Stimulated activated naive CD8-positive, alpha-beta T cell treated with anti-CD3 and anti-CD28 coated beads, Interleukin-15, Interleukin-2, amounts not matched to agents 100 U/mL and 50 U/mL, for 24 hours (primary cell): ENCODE measurements around the gene OR6C6.
"Not testable (repeated sequence)": the region's sequence is repeated elsewhere in the genome, so short reads cannot be mapped to it uniquely, and the experiment has no call there.

ENCODE experiments used
- ATAC-seq: fragments of 150-1000 bp; cut with Tn5 transposase; one replicate; pipeline ENCODE4 v1.10.0; 2021
- DNase-seq: peaks from one replicate; pipeline ENCODE4 v3.0.0; 2021

The OR6C6 gene

GRCh38 chr12:55296469-55296868, at the start of gene OR6C6:
TSS of gene OR6C6 (minus strand) at chr12:55296569. CDS start at chr12:55295232, 1,337 bp downstream.
- ATAC-seq (no peak), DNase-seq (no peak)

GRCh38 chr12:55336002-55336401, 39.6 kb upstream of the OR6C6 start:
- ATAC-seq (no peak), DNase-seq (no peak)

GRCh38 chr12:55330446-55330845, 34.1 kb upstream of the OR6C6 start, which contains the start of gene OR6C3:
TSS of gene OR6C3 (plus strand) at chr12:55330746. CDS start at chr12:55331701, 955 bp downstream.
- ATAC-seq, result no peak
- no peak for DNase-seq

- not testable (repeated sequence) for ATAC-seq, DNase-seq
Observed at GRCh38 chr12:55325801-55326200, 29.4 kb upstream of the OR6C6 start.

- DNase-seq (no peak), ATAC-seq (no peak)
Observed at GRCh38 chr12:55320201-55320600, 23.8 kb upstream of the OR6C6 start.

GRCh38 chr12:55314043-55314442, 17.7 kb upstream of the OR6C6 start, which contains the start of gene OR6C1:
TSS of gene OR6C1 (plus strand) at chr12:55314343. CDS start at chr12:55320600, 6,257 bp downstream.
- no peak for DNase-seq
- no peak for ATAC-seq

GRCh38 chr12:55289999-55290398, 6.4 kb downstream of the OR6C6 start:
- ATAC-seq, result no peak
- DNase-seq, result no peak

GRCh38 chr12:55280991-55281390, 15.4 kb downstream of the OR6C6 start:
- DNase-seq (no peak), ATAC-seq (no peak)

- ATAC-seq (no peak), DNase-seq (no peak)
Observed at GRCh38 chr12:55258303-55258702, 38.1 kb downstream of the OR6C6 start.

- ATAC-seq (no peak), DNase-seq (no peak)
Observed at GRCh38 chr12:55256831-55257230, 39.5 kb downstream of the OR6C6 start.

- no peak for ATAC-seq
- DNase-seq, result no peak
Observed at GRCh38 chr12:55253281-55253680, 43.1 kb downstream of the OR6C6 start.

- ATAC-seq (no peak), DNase-seq (no peak)
Observed at GRCh38 chr12:55250944-55251343, 45.4 kb downstream of the OR6C6 start.

- ATAC-seq (no peak), DNase-seq (no peak)
Observed at GRCh38 chr12:55246159-55246558, 50.2 kb downstream of the OR6C6 start.

GRCh38 chr12:55244309-55244708, 52.1 kb downstream of the OR6C6 start, which contains the start of gene OR6C74:
TSS of gene OR6C74 (plus strand) at chr12:55244609. CDS start at chr12:55247288, 2,679 bp downstream.
- no peak for ATAC-seq
- no peak for DNase-seq
